NCI-H226 (cell line): ENCODE measurements around the gene RNF145.
"Not testable (repeated sequence)": the region's sequence is repeated elsewhere in the genome, so short reads cannot be mapped to it uniquely, and the experiment has no call there.

ENCODE experiments used
- DNase-seq: peaks from one replicate; pipeline ENCODE4 v3.0.0-alpha.2; 2015

The RNF145 gene

GRCh38 chr5:159187719-159188118 is 21.6 kb downstream of the RNF145 start:
- no peak for DNase-seq

- DNase-seq, result no peak
Observed at GRCh38 chr5:159186319-159186718, 23.0 kb downstream of the RNF145 start.

DNA sequence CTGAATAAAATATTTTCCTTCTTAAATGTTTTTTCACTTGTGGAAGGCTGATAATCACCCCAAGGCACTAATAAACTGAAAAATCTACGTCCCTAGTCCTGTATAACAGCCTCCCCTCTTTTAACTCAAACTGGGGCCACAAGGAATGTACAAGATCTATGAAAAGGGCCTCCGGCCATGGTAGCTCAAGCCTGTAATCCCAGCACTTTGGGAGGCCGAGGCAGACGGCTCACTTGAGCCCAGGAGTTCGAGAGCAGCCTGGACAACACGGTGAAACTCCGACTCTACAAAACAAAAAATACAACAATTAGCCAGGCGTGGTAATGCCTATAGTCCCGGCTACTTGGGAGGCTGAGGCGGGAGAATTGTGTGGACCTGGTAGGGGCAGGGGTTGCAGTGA is 23.6 kb downstream of the RNF145 start:
- no peak for DNase-seq

DNA sequence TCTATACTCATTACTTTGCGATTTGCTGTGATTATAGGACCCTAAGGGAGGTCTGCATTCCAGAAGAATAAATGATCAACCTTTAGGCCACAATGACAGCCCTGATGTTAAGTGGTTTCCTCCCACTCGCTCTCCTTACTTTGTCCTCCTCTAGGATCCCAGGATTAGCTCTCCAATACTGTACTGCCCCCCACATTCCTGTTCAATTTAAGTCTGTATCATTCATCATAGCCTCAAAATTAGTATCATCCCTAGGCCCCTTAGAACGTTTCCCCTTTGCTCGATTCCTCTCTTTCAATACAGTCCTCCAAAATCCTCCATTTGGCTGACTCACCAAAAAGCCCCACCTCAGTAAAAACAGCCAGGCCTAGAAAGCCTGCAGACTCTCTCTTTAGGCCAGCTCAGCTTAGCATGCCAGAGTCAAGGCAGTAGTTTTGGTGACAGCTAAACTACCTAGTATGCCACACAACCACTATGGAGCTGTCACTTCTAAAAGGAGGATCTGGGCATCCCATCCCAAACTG is 24.4 kb downstream of the RNF145 start:
- DNase-seq, result peak; percentile 89

- no peak for DNase-seq
Observed at GRCh38 chr5:159184236-159184635, 25.1 kb downstream of the RNF145 start.

GRCh38 chr5:159183247-159183646 is 26.1 kb downstream of the RNF145 start:
- DNase-seq, result no peak

DNA sequence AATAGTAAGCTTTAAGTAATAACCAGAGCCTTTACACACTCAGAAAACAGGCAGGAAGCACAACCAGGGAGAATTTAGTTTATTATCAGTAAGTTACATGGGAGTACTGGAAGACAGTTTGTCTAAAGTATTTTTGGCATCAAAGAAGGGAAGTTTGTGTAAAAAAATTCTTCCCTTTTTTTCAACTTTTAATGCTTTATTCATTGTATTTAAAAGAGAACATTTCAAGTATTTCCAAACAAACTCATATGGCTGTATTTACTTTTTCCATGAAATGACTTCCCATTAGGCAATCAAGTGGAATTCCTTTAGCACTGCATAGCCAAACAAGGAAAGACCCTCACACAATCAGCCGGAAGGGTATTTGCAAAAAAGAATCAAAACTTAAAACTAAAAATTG is 26.7 kb downstream of the RNF145 start:
- DNase-seq, result no peak

GRCh38 chr5:159181651-159182050 is 27.7 kb downstream of the RNF145 start:
- DNase-seq, result no peak

DNA sequence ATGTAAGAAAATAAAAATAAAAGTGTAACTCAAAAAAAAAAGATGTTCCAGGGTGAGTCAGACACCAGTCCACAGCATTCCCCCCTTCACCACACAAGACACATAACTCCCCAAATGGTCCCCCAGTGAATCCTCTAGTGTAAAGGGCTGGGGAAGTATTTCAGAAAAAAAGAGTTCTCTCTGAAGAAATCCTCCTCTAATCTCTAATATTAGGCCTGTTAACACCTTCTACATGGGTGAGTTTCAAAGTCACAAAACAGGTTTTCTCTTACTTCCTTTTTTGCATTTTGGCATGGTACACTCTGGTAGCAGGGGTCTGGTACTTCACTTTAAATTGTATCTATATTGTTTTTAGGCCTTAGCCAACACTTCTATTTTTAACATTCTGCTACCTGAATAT is 28.2 kb downstream of the RNF145 start:
- DNase-seq, result no peak

DNA sequence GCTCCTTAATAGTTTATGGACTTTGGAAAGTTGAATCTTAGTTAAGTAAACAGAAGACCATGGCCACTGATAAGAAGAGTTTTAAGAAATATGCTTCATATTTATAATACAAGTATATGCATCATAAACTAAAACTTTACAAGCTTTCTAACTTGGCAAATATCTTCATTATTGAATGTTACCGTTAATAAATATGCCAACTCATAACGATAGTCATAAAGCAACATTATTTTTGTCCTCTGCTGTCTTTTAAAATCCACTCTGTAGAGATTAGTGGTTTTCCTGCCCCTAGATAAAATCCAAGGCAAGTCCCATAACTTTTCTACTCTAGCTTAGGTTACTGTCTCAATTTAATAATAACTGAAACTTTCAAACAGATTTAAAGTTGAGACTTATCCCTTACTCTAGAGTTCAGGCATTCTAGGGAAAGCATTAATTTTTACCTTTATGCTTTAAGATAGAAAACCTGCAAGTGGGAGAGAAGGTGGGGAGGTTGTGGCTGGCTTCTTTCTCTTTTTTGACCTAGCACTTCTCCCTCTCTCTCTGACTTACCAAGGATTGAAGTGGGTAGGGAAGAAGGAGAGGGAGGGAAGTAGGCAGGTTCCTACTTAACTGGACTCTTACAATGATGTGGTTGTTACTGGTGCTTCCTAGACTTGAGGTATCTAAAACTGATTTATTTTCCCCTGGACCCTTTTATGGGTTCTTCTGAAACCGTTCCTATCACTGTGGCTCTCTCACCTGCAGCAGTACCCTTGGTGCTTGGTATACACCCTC is 29.6 kb downstream of the RNF145 start:
- DNase-seq, result peak; percentile 2

- peak; percentile 94 for DNase-seq
Observed at GRCh38 chr5:159178978-159179377, 30.4 kb downstream of the RNF145 start.

GRCh38 chr5:159175547-159175946 is 33.8 kb downstream of the RNF145 start:
- DNase-seq, result peak; percentile 21

GRCh38 chr5:159174511-159175168 is 34.7 kb downstream of the RNF145 start:
- no peak for DNase-seq

DNA sequence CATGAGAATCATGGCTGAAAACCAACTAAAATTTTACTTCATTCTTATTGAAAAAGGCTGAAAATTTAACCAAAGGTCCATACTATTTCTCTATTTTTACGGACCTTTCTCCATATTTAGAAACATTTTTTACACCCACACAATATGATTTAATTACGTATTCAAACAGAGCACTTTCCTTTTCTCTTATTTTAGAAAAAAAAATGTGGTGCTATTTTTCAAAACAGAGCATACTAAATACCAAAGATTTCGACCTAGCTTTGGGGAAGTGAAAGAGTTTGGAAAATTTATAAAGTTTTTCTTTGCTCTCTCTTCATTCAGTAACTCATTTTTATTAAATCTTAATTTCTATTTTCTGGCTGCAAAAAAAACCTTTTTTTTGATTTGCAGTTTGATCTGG is 38.1 kb downstream of the RNF145 start:
- DNase-seq, result no peak

DNA sequence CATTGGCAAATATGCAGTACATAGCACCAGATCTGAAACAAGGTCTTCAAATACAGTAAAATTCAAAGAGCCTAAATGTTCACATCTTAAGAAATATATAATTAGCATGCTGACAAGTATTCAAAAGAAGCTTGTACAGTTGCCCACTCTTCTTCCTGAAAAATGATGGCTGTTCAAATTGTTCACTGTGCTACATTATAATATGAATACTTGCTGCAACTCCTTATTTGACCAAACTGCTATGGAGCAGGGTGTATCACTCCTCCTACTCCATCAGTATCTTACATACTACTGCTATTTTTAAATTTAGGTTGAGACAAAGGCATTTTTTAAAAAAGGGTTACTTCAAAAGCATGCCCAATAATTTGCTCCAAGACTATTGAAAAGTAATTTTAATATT is 39.3 kb downstream of the RNF145 start:
- DNase-seq, result no peak

DNA sequence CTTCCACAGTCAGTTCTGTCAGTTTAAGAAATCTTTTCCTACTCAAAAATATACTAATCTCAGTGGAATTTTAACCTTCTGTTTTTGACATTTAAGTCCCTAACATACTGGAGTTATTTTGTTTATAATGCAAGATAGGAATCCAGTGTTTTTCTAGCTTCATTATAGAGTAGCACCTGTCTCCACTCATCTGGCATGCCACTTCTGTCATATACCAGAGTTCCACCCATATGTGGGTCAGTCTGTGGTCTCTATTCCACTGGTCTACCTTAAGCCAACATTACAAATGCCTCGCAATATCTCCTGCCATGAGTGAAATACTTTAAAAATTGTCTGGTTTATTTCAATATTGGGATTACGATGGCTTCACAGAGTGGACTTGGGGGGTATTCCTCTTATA is 42.9 kb downstream of the RNF145 start:
- DNase-seq, result no peak

- no peak for DNase-seq
Observed at GRCh38 chr5:159163701-159164046, 45.7 kb downstream of the RNF145 start.

DNA sequence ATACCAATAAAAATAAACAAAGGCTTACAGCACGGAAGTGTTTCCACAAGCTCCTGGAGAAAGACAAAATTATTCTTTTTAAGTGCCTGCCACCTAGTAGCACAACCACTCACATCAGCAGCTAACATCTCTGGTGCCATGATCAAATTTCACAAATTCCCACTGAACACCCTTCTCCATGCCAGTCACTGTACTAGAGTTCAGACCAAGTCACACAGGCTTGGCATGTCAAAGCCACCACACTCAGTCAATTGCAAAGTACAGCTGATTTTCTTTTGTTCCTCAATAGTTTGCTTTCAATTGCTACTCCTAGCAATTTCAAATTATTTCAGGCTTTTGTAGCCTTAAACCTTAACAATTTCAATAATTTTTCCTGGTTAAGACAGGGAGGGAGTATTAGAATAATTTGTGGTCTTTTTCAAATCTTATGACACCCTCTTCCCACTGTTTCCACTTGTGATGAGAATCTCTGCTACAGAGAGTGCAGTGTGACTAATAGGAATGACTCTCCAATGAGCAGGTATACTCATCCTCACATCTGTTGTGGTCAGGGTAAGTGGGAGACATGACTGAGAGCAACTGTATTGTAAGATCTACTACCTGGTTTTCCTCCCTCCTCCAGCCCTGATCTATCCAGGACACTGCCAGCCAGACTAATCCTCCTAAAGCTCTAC is 46.2 kb downstream of the RNF145 start:
- peak; percentile 79 for DNase-seq

GRCh38 chr5:159161361-159162214 is 47.8 kb downstream of the RNF145 start:
- no peak for DNase-seq

- DNase-seq, result not testable (repeated sequence)
Observed at GRCh38 chr5:159158553-159159091, 50.7 kb downstream of the RNF145 start.

- no peak for DNase-seq
Observed at GRCh38 chr5:159157552-159157951, 51.8 kb downstream of the RNF145 start.

GRCh38 chr5:159156426-159157238 is 52.7 kb downstream of the RNF145 start:
- peak; percentile 40 for DNase-seq
